GM12864 (cell line): Measurements from ENCODE around the gene ALPL.
"Not testable (repeated sequence)": the region's sequence is repeated elsewhere in the genome, so short reads cannot be mapped to it uniquely, and the experiment has no call there.

ENCODE experiments used
- DNase-seq: peaks from one replicate; pipeline ENCODE4 v3.0.0-alpha.2; 2011; ENCODE audit warnings: low read depth
- H3K4me3 ChIP-seq: 2 replicates; pipeline ENCODE4 v1.5.1; 2011; ENCODE audit warnings: mild to moderate bottlenecking, low read depth, low read length, control low read depth
- TF ChIP-seq, protein P1 (sequence below): IDR thresholded peaks from 2 replicates; pipeline ENCODE4 v1.5.1; 2011; ENCODE audit warnings: low read depth, mild to moderate bottlenecking, moderate library complexity, low read length, control low read depth, inconsistent platforms; ENCODE audit errors: missing control alignments

Gene ALPL

DNA sequence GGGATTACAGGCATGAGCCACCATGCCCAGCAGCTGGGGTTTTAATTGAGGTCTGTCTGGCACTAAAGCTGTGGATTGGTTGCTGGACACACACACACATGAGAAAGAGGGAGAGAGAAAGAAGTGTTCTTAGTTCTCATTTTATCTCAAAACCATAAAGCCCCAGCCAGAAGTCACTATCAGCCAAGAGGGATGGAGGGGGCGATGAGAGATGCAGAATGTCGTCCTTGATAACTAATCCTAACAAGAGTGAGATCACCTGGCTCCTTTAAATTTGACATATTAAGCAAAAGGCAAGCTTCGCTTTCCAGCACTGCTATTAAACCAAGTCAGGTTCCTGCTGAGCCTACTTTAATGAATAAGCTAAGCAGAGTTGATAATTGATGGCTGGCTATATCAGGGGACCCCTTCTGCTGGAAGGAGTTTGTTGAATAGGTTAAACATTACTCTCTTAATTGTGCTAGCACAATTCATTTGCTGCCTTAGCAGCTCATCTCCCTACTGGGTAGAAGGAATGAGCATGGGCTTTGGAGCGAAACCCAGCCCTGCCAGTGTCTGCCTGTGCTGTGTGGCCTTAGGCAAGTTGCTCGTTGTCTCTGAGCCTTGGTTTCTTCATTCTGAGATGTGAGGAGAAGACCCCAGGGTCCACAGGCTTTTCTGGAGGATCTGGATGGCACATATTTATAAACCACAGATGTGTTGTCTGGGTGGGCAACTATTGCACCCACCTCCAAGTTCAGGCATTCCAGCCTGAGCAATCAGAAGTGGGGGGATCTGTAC, 50.8 kb downstream of the ALPL start:
- DNase-seq = no peak
- no peak overlapping the region for H3K4me3 ChIP-seq
- TF ChIP-seq, protein P1, sequence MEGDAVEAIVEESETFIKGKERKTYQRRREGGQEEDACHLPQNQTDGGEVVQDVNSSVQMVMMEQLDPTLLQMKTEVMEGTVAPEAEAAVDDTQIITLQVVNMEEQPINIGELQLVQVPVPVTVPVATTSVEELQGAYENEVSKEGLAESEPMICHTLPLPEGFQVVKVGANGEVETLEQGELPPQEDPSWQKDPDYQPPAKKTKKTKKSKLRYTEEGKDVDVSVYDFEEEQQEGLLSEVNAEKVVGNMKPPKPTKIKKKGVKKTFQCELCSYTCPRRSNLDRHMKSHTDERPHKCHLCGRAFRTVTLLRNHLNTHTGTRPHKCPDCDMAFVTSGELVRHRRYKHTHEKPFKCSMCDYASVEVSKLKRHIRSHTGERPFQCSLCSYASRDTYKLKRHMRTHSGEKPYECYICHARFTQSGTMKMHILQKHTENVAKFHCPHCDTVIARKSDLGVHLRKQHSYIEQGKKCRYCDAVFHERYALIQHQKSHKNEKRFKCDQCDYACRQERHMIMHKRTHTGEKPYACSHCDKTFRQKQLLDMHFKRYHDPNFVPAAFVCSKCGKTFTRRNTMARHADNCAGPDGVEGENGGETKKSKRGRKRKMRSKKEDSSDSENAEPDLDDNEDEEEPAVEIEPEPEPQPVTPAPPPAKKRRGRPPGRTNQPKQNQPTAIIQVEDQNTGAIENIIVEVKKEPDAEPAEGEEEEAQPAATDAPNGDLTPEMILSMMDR = no peak

- TF ChIP-seq, protein P1 = no peak
- H3K4me3 ChIP-seq = no peak overlapping the region
- no peak for DNase-seq
Observed at GRCh38 chr1:21560916-21561638, 51.9 kb downstream of the ALPL start.

- H3K4me3 ChIP-seq = no peak overlapping the region
- TF ChIP-seq, protein P1 = no peak
- no peak for DNase-seq
Observed at GRCh38 chr1:21562896-21563295, 53.7 kb downstream of the ALPL start.

- TF ChIP-seq, protein P1 = no peak
- DNase-seq = no peak
Observed at GRCh38 chr1:21563971-21564370, 54.7 kb downstream of the ALPL start.

DNA sequence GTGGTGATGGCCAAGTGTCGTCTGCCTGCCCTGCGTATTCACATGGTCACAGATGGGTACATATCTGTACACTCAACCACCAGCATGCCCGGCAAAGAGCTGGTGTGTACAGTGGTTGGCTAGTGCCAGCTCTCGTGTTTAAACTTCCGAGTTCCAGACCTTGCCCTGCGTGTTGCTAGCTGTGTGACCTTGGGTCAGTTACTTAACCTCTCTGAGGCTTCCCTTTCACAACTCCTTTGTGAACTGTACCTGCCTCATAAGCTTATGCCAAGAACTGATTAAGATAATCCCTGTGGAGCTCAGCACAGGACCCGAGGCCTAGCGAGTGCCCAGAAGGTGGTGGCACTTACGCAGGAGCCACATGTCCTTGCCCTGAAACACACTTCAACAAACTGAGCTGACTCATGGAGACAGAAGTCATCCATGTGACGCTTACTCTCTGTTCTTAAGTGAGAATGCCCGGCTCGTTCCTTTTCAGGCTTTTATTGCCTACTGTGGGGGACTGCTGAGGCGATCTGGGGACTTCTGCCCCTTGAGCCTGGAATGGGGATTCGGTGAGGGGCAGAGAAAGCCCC, 55.4 kb downstream of the ALPL start:
- TF ChIP-seq, protein P1 = no peak
- H3K4me3 ChIP-seq = no peak overlapping the region
- no peak for DNase-seq

More at GRCh38 chr1:21563971-21564370, 54.7 kb downstream of the ALPL start:
- no peak overlapping the region for H3K4me3 ChIP-seq

DNA sequence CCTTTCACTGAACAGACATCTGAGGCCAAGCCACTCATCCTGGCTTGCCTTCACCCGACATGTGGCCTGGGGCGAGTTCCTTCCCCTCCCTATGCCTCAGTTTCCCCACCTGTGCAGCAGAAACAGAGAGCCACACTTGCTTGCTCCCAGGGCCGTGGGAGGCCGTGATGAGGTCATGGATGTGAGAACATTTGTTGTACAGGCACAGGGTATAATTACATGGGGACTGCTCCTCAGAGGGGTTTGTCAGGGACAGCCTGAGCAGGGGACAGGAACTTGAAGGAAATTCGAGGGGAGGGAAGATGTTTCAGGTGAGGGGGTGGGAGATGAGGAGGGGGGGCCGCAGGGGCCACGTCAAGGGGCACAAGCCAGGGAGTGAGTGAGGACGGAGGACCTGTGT, 56.1 kb downstream of the ALPL start:
- DNase-seq = no peak
- TF ChIP-seq, protein P1 = no peak
- H3K4me3 ChIP-seq = no peak overlapping the region

GRCh38 chr1:21566361-21566760, 57.1 kb downstream of the ALPL start:
- not testable (repeated sequence) for DNase-seq, H3K4me3 ChIP-seq
